ENCODE data around the gene DEPDC5.

DEPDC5 gene

DNA sequence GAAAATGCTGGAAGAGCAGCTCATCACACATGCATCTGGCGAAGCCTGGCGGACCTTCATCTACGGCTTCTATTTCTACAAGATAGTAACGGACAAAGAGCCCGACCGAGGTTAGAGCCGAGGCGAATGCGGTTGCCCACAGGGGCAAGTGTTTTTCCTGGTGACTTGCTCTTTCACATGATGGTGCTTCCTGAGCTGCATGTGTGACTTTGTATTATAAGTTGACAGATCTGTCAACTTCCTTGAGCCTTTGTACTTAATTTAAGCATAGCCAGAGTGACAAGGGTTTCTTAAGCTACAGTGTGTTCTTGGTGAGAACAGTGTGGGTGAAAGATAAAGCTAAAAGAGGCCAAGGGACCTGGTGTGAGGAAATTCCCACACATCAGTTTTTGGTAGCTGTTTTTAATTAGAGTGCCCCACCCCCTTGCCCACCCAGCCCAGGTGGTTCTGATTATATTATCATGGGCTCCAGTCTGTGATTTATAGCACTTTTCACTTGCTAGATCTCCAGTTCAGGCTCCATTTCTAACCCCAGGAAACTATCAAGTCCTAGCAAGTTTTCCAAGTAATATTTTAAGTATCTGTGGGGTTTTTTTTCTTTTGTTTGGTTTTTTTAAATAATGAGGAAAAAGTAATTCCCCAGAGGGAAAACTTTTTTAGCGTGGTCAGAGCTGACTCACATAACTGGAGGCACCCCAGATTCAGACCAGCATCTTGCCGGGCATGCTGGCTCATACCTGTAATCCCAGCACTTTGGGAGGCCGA is 122.5 kb downstream of the DEPDC5 start:
- no peak overlapping the region for H3K4me3 ChIP-seq
- H3K27me3 ChIP-seq = no peaks in the 10 kb centered on the region
- intact Hi-C loops (cut with DNase I; ENCODE audit: low total_unique reads) = loop anchor here (10.0 kb wide), 1 partner anchor 98 kb away; no protein-coding TSS in a partner anchor
- no peak for TF ChIP-seq CTCF (IDR thresholded peaks at IDR 0.05)
- no peak for DNase-seq
- no peaks in the 10 kb centered on the region for H3K9me3 ChIP-seq
- no peak overlapping the region for H3K27ac ChIP-seq
- H3K4me1 ChIP-seq = no peaks in the 10 kb centered on the region
- peaks cover 23 to 84% (median 60%) of the 10 kb centered on the region in 3 donors for H3K36me3 ChIP-seq

DNA sequence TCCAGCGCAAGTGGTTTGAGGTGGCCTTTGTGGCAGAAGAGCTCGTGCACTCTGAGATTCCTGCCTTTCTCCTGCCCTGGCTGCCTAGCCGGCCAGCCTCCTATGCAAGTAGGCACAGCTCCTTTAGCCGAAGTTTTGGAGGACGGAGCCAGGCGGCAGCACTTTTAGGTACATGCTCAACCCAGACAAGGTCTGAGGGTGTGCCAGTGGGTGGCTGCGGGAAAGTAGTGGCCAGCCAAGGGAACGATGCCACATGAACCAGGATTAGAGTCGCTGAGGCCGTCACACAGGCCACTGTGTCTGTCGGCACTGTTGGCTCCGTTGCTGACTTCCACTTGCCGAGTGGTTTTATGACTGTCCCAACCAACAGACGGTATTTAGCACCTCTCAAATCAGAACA is 125.8 kb downstream of the DEPDC5 start:
- no peak for TF ChIP-seq CTCF (IDR thresholded peaks at IDR 0.05)
- DNase-seq = no peak
- Histone ChIP-seq H3K4me1 (no peaks in the 10 kb centered on the region), H3K36me3 (peaks cover 16 to 84% (median 50%) of the 10 kb centered on the region in 3 donors), H3K27ac (no peak overlapping the region), H3K4me3 (no peak overlapping the region), H3K9me3 (no peaks in the 10 kb centered on the region), H3K27me3 (no peaks in the 10 kb centered on the region)
- intact Hi-C loops (cut with DNase I; ENCODE audit: low total_unique reads) = loop anchor here (10.0 kb wide), 1 partner anchor 95 kb away; no protein-coding TSS in a partner anchor

DNA sequence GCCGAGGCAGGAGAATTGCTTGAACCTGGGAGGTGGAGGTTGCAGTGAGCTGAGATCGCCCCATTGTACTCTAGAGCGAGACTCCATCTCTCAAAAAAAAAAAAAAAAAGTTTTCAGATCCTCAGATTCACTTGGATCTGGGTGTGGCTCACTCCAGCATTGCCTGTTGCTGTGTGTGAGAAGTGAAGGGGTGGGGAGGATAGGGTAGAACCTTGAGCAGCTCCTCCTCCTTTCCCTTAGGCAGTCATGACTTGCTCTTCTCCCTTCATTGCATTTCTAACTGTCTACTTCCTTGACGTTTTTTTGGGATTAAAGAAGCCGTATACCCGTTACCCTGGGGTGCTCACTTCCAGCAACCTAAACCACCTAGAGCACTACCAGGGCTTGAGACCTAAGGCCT is 127.4 kb downstream of the DEPDC5 start:
- no peak overlapping the region for H3K4me3 ChIP-seq
- H3K36me3 ChIP-seq = peaks cover 22 to 82% (median 42%) of the 10 kb centered on the region in 3 donors
- intact Hi-C loops (cut with DNase I; ENCODE audit: low total_unique reads) = no loop called here
- TF ChIP-seq CTCF (IDR thresholded peaks at IDR 0.05) = no peak
- H3K27ac ChIP-seq = no peak overlapping the region
- no peaks in the 10 kb centered on the region for H3K9me3 ChIP-seq
- DNase-seq = peak in 1 of 2 donors; percentile 3
- no peaks in the 10 kb centered on the region for H3K4me1 ChIP-seq
- H3K27me3 ChIP-seq = no peaks in the 10 kb centered on the region

DNA sequence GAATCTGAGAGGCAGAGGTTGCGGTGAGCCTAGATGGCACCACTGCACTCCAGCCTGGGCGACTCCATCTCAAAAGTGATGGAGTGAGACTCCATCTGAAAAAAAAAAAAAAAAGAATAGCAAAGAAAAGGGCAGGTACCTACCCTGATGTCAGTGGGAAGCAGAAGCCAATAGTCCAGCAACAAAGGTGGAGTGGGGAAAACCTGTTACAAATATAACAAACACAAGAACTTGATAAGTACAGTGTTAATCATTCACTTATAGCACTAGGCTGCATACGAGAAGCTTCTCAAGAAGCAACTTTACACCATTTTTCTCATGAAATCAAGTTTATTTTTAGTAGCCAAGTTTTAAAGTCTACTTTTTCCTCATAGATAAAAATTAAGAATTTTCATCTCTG is 128.0 kb downstream of the DEPDC5 start:
- Histone ChIP-seq H3K36me3 (peaks cover 18 to 80% (median 38%) of the 10 kb centered on the region in 3 donors), H3K27me3 (no peaks in the 10 kb centered on the region), H3K9me3 (no peaks in the 10 kb centered on the region), H3K4me1 (no peaks in the 10 kb centered on the region), H3K27ac (no peak overlapping the region), H3K4me3 (no peak overlapping the region)
- no peak for DNase-seq
- intact Hi-C loops (cut with DNase I; ENCODE audit: low total_unique reads) = no loop called here
- TF ChIP-seq CTCF (IDR thresholded peaks at IDR 0.05) = no peak

DNA sequence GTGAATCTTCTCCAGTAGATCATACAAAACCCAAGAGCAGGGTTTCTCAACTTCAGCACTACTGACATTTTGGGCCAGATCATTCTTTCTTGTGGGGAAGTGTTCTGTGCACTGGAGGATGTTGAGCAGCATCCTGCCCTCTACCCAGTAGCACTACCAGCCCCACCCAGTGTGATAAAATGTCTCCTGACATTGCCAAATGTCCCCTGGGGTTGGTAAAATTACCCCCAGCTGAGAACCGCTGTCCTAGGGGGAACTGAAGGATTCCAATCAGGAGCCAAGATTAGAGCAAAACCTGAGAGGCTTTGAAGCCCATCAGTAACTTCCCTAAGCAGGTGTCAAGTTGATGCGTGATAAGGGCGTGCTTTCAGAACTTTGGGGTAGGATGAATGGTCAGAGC is 129.2 kb downstream of the DEPDC5 start:
- H3K36me3 ChIP-seq = peaks cover 17 to 82% (median 31%) of the 10 kb centered on the region in 3 donors
- no peaks in the 10 kb centered on the region for H3K9me3 ChIP-seq
- DNase-seq = no peak
- TF ChIP-seq CTCF (IDR thresholded peaks at IDR 0.05) = no peak
- H3K27me3 ChIP-seq = no peaks in the 10 kb centered on the region
- intact Hi-C loops (cut with DNase I; ENCODE audit: low total_unique reads) = no loop called here
- no peak overlapping the region for H3K27ac ChIP-seq
- no peak overlapping the region for H3K4me3 ChIP-seq
- H3K4me1 ChIP-seq = no peaks in the 10 kb centered on the region

All from tibial artery (tissue), 4 donors.